HG02981 (cell line): Measurements from ENCODE around the gene MCTP1.
"Not testable (repeated sequence)": the region's sequence is repeated elsewhere in the genome, so short reads cannot be mapped to it uniquely, and the experiment has no call there.

Source experiments
- ATAC-seq: cut with Tn5 transposase; IDR thresholded peaks from one replicate; pipeline ENCODE4 v1.9.1; 2021; ENCODE audit warnings: mild to moderate bottlenecking, moderate library complexity; ENCODE audit not compliant: unreplicated experiment

MCTP1 gene

DNA sequence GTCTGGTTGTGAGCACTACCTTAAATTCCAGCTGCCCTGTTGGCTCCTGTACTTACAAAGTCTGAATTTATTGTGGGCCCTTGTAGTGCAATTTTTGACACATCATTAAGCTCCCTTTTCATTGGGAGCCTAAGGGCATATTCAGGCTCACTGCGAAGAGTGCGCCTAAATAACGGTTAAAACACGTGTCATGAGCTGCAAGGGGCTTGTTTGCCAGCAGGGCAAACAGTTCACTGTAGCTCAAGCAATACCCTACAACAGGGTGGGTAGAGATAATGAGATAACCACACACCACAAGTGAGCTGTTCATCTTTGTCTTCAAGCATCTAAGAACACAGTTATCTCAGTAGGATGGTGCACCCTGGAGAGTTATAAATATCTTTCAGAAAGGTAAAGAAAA, 452.2 kb downstream of the MCTP1 start:
- no peak for ATAC-seq

- ATAC-seq, result no peak
Measured at GRCh38 chr5:94830520-94830919, 454.4 kb downstream of the MCTP1 start.

GRCh38 chr5:94828222-94828621, 456.7 kb downstream of the MCTP1 start:
- ATAC-seq, result not testable (repeated sequence)

DNA sequence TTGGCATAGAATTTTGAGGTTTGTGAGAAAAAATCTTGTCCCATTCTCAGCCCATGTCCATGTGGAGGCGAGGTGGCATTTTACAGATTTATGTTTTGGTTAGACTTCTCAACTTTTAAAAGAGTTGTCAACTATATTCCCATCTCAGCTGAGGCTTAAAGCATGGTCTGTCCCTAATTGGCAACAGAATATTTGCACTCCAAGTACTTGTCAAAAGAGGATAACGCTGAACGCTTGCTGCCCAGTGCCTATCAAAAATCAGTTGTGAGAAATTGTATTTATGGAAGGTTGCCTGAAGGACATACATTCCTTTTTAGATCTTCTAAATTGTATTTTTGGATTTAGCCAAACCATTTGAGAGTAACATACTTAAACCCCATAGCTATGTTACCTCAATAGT, 464.4 kb downstream of the MCTP1 start:
- ATAC-seq, result no peak

GRCh38 chr5:94818904-94819303, 466.0 kb downstream of the MCTP1 start:
- ATAC-seq, result no peak

DNA sequence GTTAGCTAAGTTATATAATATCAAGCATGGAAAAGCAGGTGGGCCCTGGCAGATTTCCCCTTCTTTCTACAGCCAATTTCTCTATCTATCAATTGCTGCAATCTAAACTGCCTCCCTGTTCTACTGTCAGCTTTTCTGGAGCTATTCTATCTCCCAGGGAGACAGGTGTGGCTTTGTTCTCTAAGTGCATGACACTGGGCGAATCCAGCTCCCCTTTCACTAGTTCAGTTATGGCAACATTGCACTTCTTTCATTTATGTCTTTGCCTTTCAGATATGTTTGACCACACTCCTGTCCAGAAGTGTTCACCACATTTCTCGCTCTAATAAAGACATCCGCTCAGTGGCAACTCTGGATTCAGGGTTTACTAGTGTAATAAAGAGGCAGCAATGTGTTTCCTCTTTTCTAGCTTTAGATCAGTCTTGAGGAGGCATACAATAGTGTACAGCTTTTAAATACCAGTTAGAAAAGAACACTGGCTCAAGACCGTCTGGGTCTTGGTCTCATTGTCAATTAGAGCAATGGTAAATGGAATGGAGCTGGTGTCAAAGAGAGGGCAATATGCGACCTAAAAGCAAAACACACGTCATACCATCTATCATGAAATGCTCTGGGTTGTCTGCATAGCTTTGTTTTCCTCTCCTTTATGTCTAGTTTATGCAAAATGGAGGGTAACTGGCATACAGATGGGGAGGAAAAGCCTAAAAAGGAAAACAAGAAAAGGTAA, 469.4 kb downstream of the MCTP1 start:
- no peak for ATAC-seq

DNA sequence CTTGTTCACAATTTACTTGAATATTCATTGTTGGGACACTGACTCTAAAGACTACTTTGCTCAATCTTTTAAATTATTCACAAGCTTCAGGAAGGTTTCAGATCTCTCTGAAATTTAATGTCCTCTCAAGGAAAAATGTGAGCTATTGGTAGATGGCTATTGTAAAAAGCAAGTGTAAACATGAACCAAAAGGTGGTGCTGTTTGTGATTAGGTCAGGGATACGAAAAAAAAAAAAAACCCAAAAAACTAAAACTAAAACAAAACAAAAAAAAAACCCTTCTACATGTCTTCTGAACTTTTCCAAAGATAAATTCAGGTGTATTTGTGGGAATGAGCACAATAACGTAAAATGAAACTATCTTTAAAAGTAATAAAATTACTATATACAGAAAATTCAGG, 472.7 kb downstream of the MCTP1 start:
- ATAC-seq, result no peak

DNA sequence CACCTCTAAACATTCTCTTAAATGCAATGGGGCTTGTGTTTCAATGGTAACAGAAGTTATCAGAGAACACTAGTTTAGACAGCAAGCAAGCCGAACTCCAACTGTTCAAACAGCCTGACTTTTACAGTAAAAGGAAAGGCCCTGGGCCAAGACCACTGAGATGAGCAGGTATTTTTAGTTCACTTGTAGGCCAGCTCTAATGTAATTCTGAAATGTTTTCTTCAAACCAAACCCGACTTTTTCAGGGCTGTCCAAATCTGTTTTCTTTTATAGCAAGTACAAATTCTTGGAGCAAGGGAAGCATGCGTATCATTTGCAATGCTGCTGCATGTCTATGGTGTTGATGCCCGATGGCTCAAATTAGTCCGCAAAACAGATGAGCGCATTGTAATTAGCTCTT, 473.6 kb downstream of the MCTP1 start:
- no peak for ATAC-seq

GRCh38 chr5:94810877-94811276, 474.0 kb downstream of the MCTP1 start:
- no peak for ATAC-seq

- ATAC-seq, result no peak
Measured at GRCh38 chr5:94810281-94810680, 474.6 kb downstream of the MCTP1 start.

- no peak for ATAC-seq
Measured at GRCh38 chr5:94808497-94808896, 476.4 kb downstream of the MCTP1 start.

DNA sequence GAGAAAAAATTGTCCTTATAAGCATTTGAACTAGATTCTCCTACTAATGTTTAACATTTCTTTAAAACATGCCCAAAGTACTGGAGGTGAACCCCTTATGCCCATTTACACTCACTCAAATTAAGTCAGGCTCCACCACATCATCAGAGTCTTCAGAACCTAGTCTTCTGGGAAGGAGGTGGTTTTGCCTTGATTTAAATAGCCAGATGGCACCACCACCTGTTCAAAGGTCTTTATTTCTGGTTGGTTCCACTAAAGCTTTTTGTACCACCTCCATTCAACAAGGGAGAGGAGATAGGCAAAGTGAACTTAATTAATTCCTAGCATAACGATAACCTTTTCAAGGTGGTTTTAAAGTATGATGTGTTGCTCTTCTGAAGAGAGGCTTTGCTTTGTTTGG, 476.9 kb downstream of the MCTP1 start:
- ATAC-seq, result no peak

DNA sequence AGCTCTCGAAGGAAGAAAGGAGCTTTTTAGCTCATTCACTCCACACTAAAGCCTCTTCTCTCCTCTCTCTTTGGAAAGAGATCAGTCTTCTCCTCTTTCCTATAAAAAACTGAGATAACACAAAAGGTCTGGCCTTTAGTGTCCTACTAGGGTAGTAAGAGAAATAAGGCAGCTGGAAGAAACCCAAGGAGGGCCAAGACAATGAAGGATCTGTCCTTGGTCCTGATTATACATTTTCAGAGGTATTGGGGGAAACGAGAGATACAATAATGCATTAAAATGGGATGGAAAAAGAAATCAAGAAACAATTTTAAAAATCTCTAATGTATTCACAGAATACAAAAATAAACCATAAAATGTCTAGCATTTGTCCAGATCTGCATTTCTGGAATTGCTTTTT, 482.4 kb downstream of the MCTP1 start:
- ATAC-seq, result no peak

DNA sequence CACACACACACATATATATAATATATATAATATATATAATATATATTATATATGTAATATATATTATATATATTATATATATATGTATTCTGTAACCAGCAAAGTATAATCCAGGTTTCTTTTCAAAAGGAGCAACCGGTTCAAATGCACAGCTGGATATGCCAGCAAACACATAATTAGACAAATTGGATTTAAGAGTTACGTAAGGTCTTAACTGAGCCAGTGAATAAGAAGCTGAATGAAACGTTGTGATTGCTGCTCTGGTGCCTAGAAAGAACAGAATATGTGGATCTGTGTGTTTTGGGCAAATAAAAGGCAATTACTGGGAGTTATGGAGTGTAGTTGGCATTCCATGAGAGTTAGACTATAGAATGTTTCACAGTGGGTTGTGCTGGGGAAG, 488.3 kb downstream of the MCTP1 start:
- no peak for ATAC-seq

GRCh38 chr5:94793816-94794198, 491.1 kb downstream of the MCTP1 start:
- ATAC-seq, result peak; percentile 35

- peak; percentile 99 for ATAC-seq
Measured at GRCh38 chr5:94793113-94793815, 491.6 kb downstream of the MCTP1 start.

- ATAC-seq, result no peak
Measured at GRCh38 chr5:94791829-94792228, 493.1 kb downstream of the MCTP1 start.

DNA sequence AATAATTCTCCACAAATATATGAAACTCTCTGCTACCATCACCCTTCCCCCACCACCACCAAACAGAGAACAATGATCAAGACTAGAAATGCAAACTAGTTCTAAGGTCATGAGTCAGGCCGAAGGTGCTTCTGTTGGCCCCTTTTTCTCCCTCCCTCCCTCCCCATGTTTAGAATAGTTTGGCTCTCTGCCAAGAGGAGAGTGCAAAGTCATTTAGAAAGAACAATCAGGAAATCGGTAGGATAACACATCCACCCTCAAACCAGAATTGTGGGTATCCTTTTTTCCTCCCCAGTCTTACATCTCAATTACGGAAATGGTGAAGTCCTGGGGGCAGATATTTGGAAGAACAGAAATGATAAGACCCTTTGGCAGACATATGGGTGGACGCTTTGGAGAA, 496.4 kb downstream of the MCTP1 start:
- ATAC-seq, result no peak

- no peak for ATAC-seq
Measured at GRCh38 chr5:94784536-94785505, 500.1 kb downstream of the MCTP1 start.

DNA sequence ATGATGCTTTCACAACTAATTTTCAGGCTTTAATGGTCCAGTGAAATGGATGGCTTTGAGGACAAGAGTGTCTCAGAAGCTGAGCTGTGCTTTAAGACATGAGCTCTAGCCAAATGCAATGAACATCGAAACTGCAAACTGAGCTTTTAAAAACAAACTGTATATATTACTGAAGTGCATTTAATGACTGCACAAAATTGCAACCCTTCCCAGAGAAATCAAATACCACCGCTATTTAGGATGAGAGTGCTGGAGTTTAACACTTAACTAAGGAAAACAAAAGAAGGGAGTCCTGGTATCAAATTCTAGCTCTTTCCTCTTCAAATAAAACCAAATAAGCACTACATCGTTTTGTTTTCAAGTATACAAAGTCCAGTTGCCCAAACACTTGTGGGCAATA, 502.5 kb downstream of the MCTP1 start:
- ATAC-seq, result no peak

DNA sequence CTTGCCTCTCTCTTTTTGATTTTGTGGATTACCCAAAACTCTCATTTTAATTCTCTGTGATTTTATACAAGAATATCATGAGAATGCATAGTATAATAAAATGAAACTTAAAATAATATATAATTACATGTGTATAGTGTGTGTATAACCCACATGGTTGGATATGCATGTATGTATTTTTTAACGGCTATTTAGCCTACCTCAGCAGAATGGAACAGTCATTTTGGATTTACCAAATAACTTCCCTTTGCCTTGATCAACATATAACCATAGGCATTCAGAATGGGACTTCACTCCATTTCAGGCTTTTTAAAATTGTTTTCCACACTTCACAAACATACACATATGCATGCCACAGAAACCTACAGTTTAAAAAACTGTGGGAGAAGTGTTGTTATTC, 505.2 kb downstream of the MCTP1 start:
- no peak for ATAC-seq

DNA sequence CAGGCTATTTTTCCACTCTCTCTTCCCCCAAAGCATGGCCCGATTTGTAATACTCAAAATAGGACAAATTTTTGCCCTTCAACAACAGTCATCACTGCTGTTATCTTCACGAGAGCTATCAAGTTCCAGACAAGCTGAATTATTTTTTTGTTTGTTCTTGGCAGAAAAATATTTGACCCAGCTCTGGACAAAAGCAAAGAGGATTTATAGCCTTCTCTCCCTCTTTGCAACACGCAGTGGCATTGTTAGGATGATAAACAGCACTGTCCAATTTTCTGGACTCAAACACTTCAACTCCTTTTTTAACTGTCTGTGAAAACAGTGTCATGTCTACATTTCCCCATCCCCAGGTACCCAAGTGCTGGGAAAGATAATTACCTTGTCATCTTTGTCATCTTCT, 506.2 kb downstream of the MCTP1 start:
- no peak for ATAC-seq
